ENCODE data around the gene FNDC1. TPM values are rescaled to one million over a fixed set of nuclear protein-coding genes. Genes with fewer than 3 reads are reported as not detected.

Gene FNDC1
- total and polyA plus RNA-seq, 3 donors from 2014 or later = 0.87 to 4.9 (median 1.7) TPM

GRCh38 chr6:159137676-159138075 is 31.5 kb upstream of the FNDC1 start:
- H3K36me3 ChIP-seq (ENCODE audit: low read depth, missing control alignments) = no peaks in the 10 kb centered on the region
- TF ChIP-seq POLR2A (IDR thresholded peaks at IDR 0.05) (no peak), CTCF (IDR thresholded peaks at IDR 0.05) (no peak)
- peaks cover 10% of the 10 kb centered on the region for H3K4me1 ChIP-seq
- H3K27ac ChIP-seq = no peak overlapping the region
- DNase-seq = no peak
- no peaks in the 10 kb centered on the region for H3K27me3 ChIP-seq
- H3K9me3 ChIP-seq = no peaks in the 10 kb centered on the region
- intact Hi-C loops (cut with DNase I; ENCODE audit: low total_unique reads) = loop anchor here (10.0 kb wide), 2 partner anchors 93 to 133 kb away; partner anchors contain the start of genes RSPH3 and TAGAP
- 57 to 67% methylated on average over 5 of the region's 5 CpGs for WGBS, 2 donors
- H3K4me3 ChIP-seq = no peak overlapping the region

- DNase-seq = no peak
- Histone ChIP-seq H3K27me3 (no peaks in the 10 kb centered on the region), H3K4me3 (no peak overlapping the region), H3K9me3 (no peaks in the 10 kb centered on the region), H3K36me3 (ENCODE audit: low read depth, missing control alignments) (no peaks in the 10 kb centered on the region), H3K27ac (no peak overlapping the region), H3K4me1 (no peaks in the 10 kb centered on the region)
- no peak for TF ChIP-seq CTCF (IDR thresholded peaks at IDR 0.05)
- intact Hi-C loops (cut with DNase I; ENCODE audit: low total_unique reads) = no loop called here
- 45 to 48% methylated on average over 2 of the region's 2 CpGs for WGBS, 2 donors
These were observed 26.7 kb upstream of the FNDC1 start for GRCh38 chr6:159142531-159142930.

- TF ChIP-seq CTCF (IDR thresholded peaks at IDR 0.05) (no peak), POLR2A (IDR thresholded peaks at IDR 0.05) (no peak)
- H3K9me3 ChIP-seq = no peaks in the 10 kb centered on the region
- H3K36me3 ChIP-seq (ENCODE audit: low read depth, missing control alignments) = no peaks in the 10 kb centered on the region
- H3K27ac ChIP-seq = no peak overlapping the region
- H3K4me1 ChIP-seq = no peaks in the 10 kb centered on the region
- intact Hi-C loops (cut with DNase I; ENCODE audit: low total_unique reads) = no loop called here
- no peaks in the 10 kb centered on the region for H3K27me3 ChIP-seq
- DNase-seq = no peak
- H3K4me3 ChIP-seq = no peak overlapping the region
- WGBS, 2 donors = 81 to 83% methylated on average over 6 of the region's 6 CpGs
These were observed 20.6 kb upstream of the FNDC1 start for GRCh38 chr6:159148641-159149040.

- Histone ChIP-seq H3K4me1 (no peaks in the 10 kb centered on the region), H3K27ac (no peak overlapping the region), H3K9me3 (no peaks in the 10 kb centered on the region), H3K27me3 (no peaks in the 10 kb centered on the region), H3K4me3 (no peak overlapping the region), H3K36me3 (ENCODE audit: low read depth, missing control alignments) (no peaks in the 10 kb centered on the region)
- intact Hi-C loops (cut with DNase I; ENCODE audit: low total_unique reads) = no loop called here
- WGBS, 2 donors = 90 to 91% methylated on average over 8 of the region's 8 CpGs
- DNase-seq = no peak
- TF ChIP-seq POLR2A (IDR thresholded peaks at IDR 0.05) = no peak
- no peak for TF ChIP-seq CTCF (IDR thresholded peaks at IDR 0.05)
These were observed 19.6 kb upstream of the FNDC1 start for GRCh38 chr6:159149641-159150040.

- WGBS, 2 donors = 18 to 25% methylated on average over 7 of the region's 7 CpGs
- no peak for TF ChIP-seq POLR2A (IDR thresholded peaks at IDR 0.05)
- TF ChIP-seq CTCF (IDR thresholded peaks at IDR 0.05) = peak; percentile 39 to 81 (median 68)
- no peaks in the 10 kb centered on the region for H3K36me3 ChIP-seq (ENCODE audit: low read depth, missing control alignments)
- H3K9me3 ChIP-seq = no peaks in the 10 kb centered on the region
- H3K4me3 ChIP-seq = no peak overlapping the region
- no peak overlapping the region for H3K27ac ChIP-seq
- peak; percentile 73 for DNase-seq
- no peaks in the 10 kb centered on the region for H3K27me3 ChIP-seq
- intact Hi-C loops (cut with DNase I; ENCODE audit: low total_unique reads) = no loop called here
- no peaks in the 10 kb centered on the region for H3K4me1 ChIP-seq
These were observed 17.8 kb upstream of the FNDC1 start for GRCh38 chr6:159151266-159151855.
